Measurements from ENCODE around the gene OGDH. TPM values are rescaled to one million over a fixed set of nuclear protein-coding genes. Genes with fewer than 3 reads are reported as not detected.

Gene OGDH
- total and polyA plus RNA-seq, 2 of the 4 experiments (the other 2 are of a cell fraction) = 47.4 to 56.5 TPM

DNA sequence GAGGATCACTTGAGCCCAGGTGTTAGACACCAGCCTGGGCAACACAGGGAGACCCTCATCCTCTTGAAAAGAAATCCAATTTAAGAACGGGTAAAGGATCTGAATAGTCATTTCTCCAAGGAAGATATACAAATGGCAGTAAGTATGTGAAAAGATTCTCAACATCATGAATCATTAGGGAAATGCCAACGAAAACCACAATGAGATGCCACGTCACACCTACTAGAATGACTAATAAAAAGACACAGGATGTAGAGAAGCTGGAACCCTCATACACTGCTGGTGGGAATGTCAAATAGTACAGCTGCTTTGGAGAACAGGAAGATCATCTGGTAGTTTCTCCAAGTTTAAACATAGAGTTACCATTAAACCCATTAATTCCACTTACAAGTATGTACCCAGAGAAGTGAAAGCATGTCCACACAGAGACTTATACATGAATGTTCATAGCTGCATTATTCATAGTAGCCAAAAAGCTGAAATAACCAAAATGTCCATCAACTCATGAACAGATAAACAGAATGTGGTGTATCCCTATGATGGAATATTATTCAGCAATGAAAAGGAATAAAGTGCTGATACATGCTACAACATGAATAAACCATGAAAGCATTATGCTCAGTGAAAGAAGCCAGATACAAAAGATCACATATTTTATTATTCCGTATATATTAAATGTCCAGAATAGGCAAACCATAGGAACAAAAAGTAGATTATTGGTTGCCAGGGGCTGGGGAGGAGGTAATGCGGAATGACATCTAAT is 129.2 kb downstream of the OGDH start:
- peak overlapping the region; percentile 99 for H2BK20ac ChIP-seq (ENCODE audit: low read depth, low read length)
- H4K5ac ChIP-seq (ENCODE audit: low read depth, low read length) = peak overlapping the region; percentile 85; the same call in 1 of the 2 replicates
- WGBS, 2 experiments (ENCODE audit: extremely low coverage in 2 of 2, insufficient read length in 1 of 2) = no CpG with 5 or more reads among the region's 5 CpGs
- peak overlapping the region; percentile 99 for H3K27ac ChIP-seq (ENCODE audit: insufficient read depth, low read length)
- no peak overlapping the region for H3K4me3 ChIP-seq (ENCODE audit: insufficient read depth, low read depth, low read length)
- H2AFZ ChIP-seq (replicated peaks; ENCODE audit: low read length, poor library complexity) = peak overlapping the region; percentile 86
- H2BK15ac ChIP-seq (ENCODE audit: low read depth, low read length) = peak overlapping the region; percentile 98; the same call in 2 of the 3 replicates
- H4K91ac ChIP-seq (ENCODE audit: insufficient read depth, low read depth, low read length) = peak overlapping the region; percentile 91
- ChIA-PET POLR2A (ENCODE audit: unreplicated experiment) (interaction anchor here (0.5 kb wide), 1 partner anchor 13 kb away, joined by 5 read pairs; the partner anchor contains the start of gene ZMIZ2), CTCF (no interaction called here)
- in situ Hi-C loops (cut with MboI; ENCODE audit: low sequenced_read_pairs) = no loop called here
- intact Hi-C loops (cut with micrococcal nuclease) = no loop called here
- no peak overlapping the region; the same call in 1 of the 2 replicates for H3K9ac ChIP-seq (ENCODE audit: low read depth, low read length)
- H3K4me2 ChIP-seq (ENCODE audit: low read depth, low read length) = peak overlapping the region; percentile 81
- H3K23ac ChIP-seq (ENCODE audit: low read depth, low read length) = peak overlapping the region; percentile 94; the same call in 1 of the 2 replicates
- H2AK5ac ChIP-seq (ENCODE audit: low read depth, low read length) = peak overlapping the region; percentile 93
- dilution Hi-C loops (cut with HindIII; ENCODE audit: low sequenced_read_pairs, unreplicated experiment) = no loop called here
- peak overlapping the region in 1 of 2 experiments; percentile 95 for H4K8ac ChIP-seq (ENCODE audit: low read depth in 2 of 2, low read length in 2 of 2)
- ATAC-seq (ENCODE audit: low read depth) (peak; percentile 80), DNase-seq (peak; percentile 99)
- peak overlapping the region; percentile 100 for H2BK5ac ChIP-seq (ENCODE audit: low read depth, low read length, poor library complexity, severe bottlenecking)
- peak overlapping the region; percentile 89 for H3K56ac ChIP-seq (ENCODE audit: extremely low read depth, insufficient read depth, low read length)
- BruUV-seq (replicated peaks) = no TSS peak
- H3K14ac ChIP-seq (replicated peaks; ENCODE audit: low read depth, low read length) = peak overlapping the region; percentile 80
- peaks cover 14% of the 10 kb centered on the region for H3K9me1 ChIP-seq (ENCODE audit: insufficient read depth, low read length)
- H2AK9ac ChIP-seq (replicated peaks; ENCODE audit: low read depth, low read length, poor library complexity) = peak overlapping the region; percentile 77
- H3K18ac ChIP-seq (ENCODE audit: low read depth, low read length) = peak overlapping the region; percentile 88; the same call in 1 of the 2 replicates
- no peaks in the 10 kb centered on the region for H4K20me1 ChIP-seq (ENCODE audit: insufficient read depth, low read length)
- H2BK120ac ChIP-seq (ENCODE audit: low read depth, low read length) = peak overlapping the region; percentile 93
- no peaks in the 10 kb centered on the region for H3K36me3 ChIP-seq (ENCODE audit: control insufficient read depth, insufficient read depth, low read length)
- no peaks in the 10 kb centered on the region for H3K27me3 ChIP-seq (ENCODE audit: control insufficient read depth, insufficient read depth, low read length)
- peaks cover 0 to 9% of the 10 kb centered on the region in 2 experiments; a peak in 2 of 4 replicates for H3K79me1 ChIP-seq (ENCODE audit: low read depth in 1 of 2, low read length in 2 of 2)
- H3K4ac ChIP-seq (ENCODE audit: low read depth, low read length) = peak overlapping the region; percentile 95
- peaks cover 14% of the 10 kb centered on the region for H3K4me1 ChIP-seq (ENCODE audit: control insufficient read depth, insufficient read depth, low read length)
- no peaks in the 10 kb centered on the region for H3K9me3 ChIP-seq (ENCODE audit: control insufficient read depth, insufficient read depth, low read length)
- TF ChIP-seq BHLHE40 (IDR thresholded peaks at IDR 0.05; ENCODE audit: low read depth, low read length) (peak; percentile 60; the same call in 1 of the 2 replicates), NFE2L2 (IDR thresholded peaks at IDR 0.05; ENCODE audit: low read depth, low read length) (peak; percentile 24; the same call in 1 of the 2 replicates), SMC3 (IDR thresholded peaks at IDR 0.05; ENCODE audit: low read depth, low read length) (no peak), POLR2A (IDR thresholded peaks at IDR 0.05; ENCODE audit: low read depth, low read length) (0 out of 2 replicates have a peak, but pooled peaks have one; percentile 36), FOS (IDR thresholded peaks at IDR 0.05; ENCODE audit: low read depth, low read length) (peak; percentile 96), CEBPB (IDR thresholded peaks at IDR 0.05; ENCODE audit: low read depth, low read length) (0 out of 2 replicates have a peak, but pooled peaks have one; percentile 18), MXI1 (IDR thresholded peaks at IDR 0.05; ENCODE audit: borderline replicate concordance, low read depth, low read length) (no peak), CHD1 (IDR thresholded peaks at IDR 0.05; ENCODE audit: low read depth, low read length) (no peak), RAD21 (IDR thresholded peaks at IDR 0.05; ENCODE audit: low read length) (peak; percentile 32), MAFK (IDR thresholded peaks at IDR 0.05; ENCODE audit: low read depth, low read length) (no peak), RCOR1 (IDR thresholded peaks at IDR 0.05; ENCODE audit: insufficient replicate concordance, low read length) (peak; percentile 87), MAZ (IDR thresholded peaks at IDR 0.05; ENCODE audit: borderline replicate concordance, low read depth, low read length) (peak; percentile 21; the same call in 1 of the 2 replicates), RFX5 (IDR thresholded peaks at IDR 0.05; ENCODE audit: low read depth, low read length) (no peak)
- TF ChIP-seq, protein P1, sequence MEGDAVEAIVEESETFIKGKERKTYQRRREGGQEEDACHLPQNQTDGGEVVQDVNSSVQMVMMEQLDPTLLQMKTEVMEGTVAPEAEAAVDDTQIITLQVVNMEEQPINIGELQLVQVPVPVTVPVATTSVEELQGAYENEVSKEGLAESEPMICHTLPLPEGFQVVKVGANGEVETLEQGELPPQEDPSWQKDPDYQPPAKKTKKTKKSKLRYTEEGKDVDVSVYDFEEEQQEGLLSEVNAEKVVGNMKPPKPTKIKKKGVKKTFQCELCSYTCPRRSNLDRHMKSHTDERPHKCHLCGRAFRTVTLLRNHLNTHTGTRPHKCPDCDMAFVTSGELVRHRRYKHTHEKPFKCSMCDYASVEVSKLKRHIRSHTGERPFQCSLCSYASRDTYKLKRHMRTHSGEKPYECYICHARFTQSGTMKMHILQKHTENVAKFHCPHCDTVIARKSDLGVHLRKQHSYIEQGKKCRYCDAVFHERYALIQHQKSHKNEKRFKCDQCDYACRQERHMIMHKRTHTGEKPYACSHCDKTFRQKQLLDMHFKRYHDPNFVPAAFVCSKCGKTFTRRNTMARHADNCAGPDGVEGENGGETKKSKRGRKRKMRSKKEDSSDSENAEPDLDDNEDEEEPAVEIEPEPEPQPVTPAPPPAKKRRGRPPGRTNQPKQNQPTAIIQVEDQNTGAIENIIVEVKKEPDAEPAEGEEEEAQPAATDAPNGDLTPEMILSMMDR (conservative IDR thresholded peaks at IDR 0.05; ENCODE audit: low read depth, low read length) = 0 out of 2 replicates have a peak, but pooled peaks have one; percentile 17
- TF ChIP-seq, protein P2, sequence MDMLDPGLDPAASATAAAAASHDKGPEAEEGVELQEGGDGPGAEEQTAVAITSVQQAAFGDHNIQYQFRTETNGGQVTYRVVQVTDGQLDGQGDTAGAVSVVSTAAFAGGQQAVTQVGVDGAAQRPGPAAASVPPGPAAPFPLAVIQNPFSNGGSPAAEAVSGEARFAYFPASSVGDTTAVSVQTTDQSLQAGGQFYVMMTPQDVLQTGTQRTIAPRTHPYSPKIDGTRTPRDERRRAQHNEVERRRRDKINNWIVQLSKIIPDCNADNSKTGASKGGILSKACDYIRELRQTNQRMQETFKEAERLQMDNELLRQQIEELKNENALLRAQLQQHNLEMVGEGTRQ (IDR thresholded peaks at IDR 0.05; ENCODE audit: low read depth, low read length) = no peak

Measured in IMR-90 (cell line).